HG03097 (cell line): ENCODE measurements around the gene PWP2.
"Not testable (repeated sequence)": the region's sequence is repeated elsewhere in the genome, so short reads cannot be mapped to it uniquely, and the experiment has no call there.

Experiments used
- ATAC-seq: cut with Tn5 transposase; IDR thresholded peaks from one replicate; pipeline ENCODE4 v1.9.1; 2021; ENCODE audit not compliant: unreplicated experiment, low FRiP score

Gene PWP2

DNA sequence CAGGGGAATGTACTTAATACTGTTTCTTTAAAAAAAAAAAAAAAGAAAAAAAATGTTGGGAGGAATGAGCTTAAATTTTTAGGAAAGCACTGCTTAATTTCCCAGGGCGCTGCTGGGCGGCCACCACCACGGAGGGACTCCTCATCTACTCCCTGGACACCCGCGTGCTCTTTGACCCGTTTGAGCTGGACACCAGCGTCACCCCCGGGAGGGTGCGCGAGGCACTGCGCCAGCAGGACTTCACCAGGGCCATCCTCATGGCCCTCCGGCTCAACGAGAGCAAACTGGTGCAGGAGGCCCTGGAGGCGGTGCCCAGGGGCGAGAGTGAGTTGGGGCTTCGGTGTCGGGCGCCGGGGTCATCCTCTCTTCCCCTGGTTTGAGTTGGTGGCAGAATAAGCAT is 20.6 kb downstream of the PWP2 start:
- not testable (repeated sequence) for ATAC-seq

DNA sequence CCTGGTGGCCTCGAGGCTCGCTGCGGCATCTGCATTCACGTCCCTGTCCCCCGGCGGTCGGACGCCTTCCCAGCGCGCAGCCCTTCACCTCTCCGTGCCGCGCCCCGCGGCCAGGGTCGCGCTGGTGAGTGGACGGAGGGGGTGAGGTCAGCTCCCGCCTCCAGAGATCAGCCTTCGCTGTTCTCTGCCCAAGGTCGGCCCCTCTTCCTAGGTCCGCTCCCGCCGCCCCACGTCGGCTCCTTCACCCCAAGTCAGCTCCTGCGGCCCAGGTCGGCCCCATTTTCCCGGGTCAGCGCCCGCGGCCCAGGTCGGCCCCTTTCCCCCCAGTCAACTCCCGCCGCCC is 26.5 kb downstream of the PWP2 start:
- ATAC-seq, result peak; percentile 9

DNA sequence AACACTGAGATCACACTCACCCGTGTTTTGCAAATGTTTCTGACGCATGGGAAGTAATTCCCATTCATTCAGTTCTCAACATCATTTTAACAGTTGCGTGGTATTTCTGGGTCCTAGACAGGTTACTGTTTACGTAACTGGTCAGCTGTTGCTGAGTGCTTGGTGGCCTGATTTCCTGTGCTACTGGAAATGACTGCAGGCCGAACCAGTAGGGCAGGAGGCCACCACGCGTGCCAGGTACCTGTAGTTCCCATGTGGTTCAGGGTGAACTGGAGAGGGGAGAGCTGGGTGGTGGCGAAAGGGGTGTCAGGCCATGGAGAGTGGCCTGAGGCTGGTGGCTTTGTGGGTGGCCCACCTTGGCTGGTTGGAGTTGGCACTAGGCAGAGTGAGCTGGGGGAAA is 27.5 kb downstream of the PWP2 start:
- not testable (repeated sequence) for ATAC-seq

DNA sequence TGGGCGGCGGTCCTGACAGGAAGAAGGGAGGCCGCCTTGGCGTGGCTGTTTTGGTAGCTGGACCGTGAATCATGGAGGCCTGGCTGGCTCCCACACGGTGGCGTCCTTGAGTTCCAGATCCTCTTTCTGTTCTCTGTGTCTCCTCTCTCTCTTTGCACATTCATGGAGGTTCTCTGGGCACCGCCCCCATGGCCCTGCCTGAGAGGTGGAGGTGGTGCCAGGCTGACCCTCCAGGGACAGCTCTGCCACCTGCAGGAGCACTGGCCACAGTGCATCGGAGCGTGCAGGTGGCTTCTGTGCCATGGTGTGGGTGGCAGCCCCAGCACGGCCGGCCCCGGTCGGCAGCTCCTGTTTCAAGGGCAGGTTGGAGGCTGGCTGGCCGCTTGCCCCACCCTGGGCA is 30.8 kb downstream of the PWP2 start:
- not testable (repeated sequence) for ATAC-seq

DNA sequence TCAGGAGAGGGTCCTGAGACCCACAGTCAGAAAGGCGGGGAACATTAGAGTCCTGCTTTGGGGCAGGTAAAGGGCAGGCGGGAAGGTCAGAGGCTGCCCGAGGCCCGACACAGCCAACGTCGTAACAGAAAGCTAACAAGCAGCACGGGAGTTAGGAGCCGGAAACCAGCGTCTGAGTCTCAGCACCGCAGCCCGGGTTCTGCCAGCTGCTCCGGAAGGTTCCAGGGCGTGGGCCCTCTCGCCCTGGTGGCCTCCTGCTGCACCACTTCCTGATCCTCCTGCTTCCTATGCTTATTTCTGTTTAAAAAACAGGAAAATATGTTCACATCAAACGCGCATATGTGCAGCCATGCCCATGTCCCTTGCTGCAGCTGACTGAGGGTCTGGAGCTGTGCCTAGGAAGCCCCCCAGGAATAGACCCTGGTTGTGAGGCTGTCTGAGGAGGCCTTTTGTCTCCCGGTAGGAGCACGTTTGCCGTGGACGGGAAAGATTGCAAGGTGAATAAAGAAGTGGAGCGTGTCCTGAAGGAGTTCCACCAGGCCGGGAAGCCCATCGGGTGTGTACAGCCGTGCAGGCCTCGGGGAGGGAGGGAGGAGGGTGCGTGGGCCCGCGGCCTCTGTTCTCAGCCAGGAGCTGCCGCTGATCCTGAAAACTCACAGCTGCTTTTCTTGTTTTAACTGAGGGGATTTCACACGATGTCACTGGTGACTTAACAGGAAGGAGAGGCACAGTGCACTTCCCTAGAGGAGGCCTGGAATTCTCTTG is 32.8 kb downstream of the PWP2 start:
- ATAC-seq, result not testable (repeated sequence)

DNA sequence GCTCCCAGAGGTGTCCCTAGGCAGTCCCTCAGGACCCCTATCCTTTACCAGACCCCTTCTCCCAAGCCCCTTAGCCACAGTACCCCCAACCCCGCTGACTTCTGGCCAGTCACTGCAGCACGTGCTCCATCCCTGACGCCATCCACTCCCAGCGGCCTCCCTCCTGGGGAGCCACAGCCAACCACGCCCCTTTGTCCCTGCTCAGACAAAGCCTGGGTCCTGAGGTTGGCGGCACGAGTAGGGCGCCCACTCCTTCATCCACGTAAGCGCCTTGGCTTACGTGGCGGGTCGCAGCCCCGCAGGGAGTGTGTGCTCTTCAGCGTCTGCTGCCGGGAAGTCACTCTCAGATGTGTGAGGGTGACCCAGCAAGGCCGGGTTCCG is 33.3 kb downstream of the PWP2 start:
- not testable (repeated sequence) for ATAC-seq

DNA sequence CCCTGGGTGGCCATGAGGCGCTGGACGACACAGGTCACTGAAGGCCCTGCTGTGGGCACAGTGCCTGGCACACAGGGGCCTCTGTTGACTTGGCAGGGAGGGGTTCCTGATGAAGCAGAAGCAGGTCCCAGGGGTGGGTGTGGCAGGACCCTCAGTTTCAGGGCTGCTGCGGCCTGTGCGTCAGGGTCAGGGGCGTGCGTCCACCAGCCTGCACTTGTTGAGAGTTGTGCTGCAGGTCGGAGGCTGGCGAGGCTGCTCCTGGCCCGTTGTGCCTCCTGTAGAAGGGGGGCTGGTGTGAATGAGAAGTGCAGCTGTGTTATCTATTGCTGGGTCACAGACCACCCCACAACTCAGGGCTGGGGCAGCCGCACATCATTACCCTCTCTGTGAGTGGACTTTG is 35.3 kb downstream of the PWP2 start:
- not testable (repeated sequence) for ATAC-seq

DNA sequence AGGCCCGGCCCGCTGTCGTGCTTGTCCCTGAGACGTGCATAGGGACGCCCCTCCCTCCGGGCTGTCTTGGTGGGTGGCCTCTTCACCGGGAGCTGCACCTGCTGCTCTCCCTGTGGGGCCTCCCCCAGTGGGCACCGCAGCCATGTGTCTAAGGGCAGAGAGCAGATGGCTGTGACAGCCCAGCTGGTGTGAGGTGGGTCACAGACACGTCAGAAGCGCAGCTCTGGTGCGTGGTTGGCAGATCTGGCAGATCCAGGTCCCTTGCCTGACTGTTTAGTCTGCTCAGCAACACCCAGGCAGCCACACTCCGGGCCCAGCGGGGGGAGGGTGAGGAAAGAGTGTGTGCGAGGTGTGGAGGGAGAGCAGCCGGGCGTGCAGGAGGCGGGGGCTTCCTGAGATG is 36.2 kb downstream of the PWP2 start:
- not testable (repeated sequence) for ATAC-seq

DNA sequence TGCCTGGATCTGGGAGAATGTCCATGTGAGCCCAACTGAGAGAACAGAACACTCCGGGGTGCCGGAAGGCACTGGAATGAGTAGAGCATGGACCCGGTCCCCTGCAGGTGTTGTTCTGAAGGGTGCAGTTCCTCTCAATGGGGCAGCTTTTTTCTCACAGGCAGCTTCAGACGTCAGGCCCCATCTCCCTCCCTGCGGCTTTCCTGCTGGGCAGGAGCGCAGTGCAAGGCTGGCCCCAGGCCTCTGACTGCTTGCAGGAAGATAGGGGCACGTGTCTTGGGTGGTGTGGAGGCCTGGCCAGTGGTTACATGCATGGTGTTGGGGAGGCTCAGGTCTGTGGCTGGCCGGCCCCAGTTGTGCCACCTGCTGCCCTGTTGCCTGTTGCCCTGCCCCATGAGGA is 36.8 kb downstream of the PWP2 start:
- ATAC-seq, result not testable (repeated sequence)

DNA sequence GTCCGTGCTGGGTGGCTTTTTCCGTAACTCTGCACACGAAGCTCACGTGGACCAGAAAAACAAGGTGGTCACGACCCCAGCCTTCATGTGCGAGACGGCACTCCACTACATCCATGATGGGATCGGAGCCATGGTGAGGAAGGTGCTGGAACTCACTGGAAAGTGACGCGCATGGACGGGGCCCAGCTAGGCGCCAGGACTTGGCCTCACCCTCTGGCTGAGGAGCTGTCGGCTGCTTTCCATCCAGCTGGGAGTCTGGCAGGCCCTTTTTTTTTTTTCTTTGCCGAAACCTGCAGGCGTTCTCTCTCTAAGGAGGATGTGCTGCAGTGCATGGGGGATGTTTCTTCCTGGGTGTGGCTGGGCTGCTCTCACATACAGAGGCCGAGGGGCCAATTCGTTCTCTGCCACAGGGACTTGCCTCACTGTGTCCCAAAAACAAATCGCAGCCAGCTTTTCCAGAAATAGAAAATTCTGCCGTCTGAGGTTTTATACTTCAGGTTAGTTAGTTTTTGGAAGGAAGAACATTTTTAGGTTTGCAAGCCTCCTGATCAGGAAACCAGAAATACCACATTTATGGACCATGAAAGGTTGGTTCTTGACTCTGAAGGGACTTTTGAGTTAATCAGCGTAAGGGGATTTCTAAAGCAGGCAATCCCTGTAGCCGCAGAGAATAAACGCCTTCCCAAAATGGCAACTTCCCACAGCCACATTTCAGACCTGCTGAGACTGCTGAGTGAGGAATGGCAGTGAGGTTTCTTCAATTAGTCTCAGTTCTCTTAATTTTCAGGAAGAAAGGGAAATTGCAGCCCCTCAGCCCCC is 37.8 kb downstream of the PWP2 start:
- not testable (repeated sequence) for ATAC-seq

DNA sequence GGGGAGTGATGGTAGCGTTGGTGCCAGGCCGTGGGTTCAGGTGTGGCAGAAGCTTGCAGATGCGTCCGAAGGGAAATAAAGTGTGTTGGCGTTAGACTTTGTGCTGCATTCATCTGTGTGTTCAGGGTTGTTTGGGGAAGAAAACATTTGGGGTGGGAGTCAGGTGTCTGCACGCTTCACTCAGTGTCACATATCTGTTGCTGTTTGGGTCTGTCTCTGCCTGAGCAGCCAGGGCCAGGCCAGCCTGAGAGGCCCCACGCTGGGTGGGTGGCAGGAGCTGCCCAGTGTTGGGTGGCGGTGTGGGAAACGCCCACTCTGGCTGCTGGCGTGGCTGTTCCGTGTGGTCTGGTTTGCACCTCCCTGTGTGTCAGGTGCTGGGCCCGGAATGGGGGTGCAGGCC is 38.4 kb downstream of the PWP2 start:
- not testable (repeated sequence) for ATAC-seq

DNA sequence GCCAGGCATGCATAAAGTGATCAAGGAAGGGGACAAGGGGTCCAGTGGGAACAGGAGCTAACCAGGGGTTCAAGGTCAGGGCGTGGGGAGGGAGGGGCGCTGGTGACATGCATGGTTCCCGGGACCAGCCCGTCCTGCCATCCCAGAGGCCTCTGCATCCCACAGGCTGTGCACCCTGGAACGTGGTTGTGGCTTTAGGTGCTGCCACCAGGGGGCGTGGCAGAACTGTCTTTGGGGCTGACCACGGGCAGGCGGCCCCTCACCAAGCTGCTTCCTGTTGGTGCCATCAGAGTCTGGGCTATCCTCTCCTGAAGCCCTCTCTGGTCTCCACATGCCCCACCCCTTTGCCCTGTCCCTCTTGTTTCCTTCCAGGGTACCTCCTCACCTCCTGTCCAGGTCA is 39.9 kb downstream of the PWP2 start:
- not testable (repeated sequence) for ATAC-seq

DNA sequence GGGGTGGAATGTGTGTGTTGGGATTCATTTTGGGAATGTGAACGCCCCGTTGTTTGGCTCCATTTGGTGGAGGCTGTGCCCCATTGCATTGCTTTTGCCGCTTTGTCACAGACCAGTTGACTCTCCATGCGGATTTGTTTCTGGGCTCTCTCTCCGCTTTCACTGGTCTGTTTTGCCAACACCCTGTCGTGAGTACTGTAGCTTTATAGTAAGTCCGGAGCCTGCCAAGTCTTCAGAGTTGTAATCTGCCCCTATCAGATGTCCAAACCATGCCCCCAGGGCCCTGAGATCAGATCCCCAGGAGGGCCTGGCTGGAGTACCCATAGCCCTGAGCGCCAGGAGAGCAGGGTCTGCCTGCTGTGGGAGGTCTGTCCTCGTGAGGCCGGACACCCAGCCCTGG is 43.1 kb downstream of the PWP2 start:
- not testable (repeated sequence) for ATAC-seq

DNA sequence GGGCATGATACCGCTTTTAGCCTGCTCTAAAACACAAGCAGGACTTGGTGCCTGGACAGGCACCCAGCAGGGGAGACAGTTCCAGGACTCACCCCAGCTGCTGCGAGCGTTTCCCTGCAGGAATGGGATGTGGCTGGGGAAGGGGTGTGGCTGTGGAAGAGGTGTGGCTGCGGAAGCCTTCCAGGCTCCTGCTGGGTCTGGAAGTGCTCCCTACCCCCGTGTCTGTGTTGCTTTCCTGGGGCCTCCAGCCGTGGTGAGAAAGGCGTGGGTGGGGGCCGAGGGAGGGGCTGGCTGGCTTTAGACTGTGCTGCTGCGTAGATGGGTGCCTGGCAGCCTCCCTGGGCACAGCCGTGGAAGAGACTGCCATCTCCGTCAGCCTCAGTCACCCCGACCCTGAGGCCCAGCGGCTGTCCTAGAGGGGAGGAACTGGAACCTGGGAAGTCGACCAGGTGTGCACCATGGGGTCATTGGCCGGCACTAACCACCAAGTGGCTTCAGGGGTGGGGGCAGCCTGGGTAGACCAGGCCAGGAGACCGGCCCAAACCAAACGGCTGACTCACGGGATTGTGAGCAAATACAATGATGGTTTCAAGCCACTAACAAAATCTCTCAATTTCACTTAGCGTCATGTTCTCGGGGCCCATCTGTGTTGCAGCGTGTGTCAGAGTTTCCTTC is 46.2 kb downstream of the PWP2 start:
- ATAC-seq, result not testable (repeated sequence)

DNA sequence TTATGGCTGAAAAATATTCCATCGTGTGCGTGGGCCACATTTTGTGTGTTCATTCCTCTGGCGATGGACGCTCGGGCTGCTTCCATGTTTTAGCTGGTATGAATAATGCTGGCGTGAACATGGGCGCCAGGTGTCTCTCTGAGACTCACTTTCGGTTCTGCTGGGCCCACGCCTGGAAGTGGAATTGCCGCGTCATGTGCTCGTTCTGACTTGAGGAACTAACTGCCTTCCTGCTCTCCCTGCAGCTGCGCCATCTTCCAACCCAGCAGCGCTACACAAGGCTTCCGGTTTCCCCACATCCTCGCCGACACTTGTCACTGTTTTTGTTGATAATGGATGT is 46.7 kb downstream of the PWP2 start:
- not testable (repeated sequence) for ATAC-seq

DNA sequence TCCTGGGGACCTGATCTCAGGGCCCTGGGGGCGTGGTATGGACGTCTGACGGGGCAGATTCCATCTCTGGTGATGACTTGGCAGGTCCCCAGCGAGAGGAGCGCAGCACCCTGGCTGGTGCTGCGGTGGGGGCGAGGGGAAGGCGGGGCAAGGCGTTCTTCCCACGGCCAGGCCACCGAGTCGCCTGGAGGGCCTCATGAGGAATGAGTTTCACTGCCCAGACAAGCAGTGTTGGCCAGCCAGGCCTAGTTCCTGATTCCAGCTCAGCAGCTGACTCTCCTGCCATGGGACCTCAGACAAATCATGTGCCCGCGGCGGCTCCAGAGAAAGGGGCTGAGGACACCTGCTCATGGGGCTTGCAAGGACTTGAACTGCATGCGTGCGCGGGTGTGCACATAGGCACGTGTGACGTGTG is 47.6 kb downstream of the PWP2 start:
- ATAC-seq, result peak; percentile 41

DNA sequence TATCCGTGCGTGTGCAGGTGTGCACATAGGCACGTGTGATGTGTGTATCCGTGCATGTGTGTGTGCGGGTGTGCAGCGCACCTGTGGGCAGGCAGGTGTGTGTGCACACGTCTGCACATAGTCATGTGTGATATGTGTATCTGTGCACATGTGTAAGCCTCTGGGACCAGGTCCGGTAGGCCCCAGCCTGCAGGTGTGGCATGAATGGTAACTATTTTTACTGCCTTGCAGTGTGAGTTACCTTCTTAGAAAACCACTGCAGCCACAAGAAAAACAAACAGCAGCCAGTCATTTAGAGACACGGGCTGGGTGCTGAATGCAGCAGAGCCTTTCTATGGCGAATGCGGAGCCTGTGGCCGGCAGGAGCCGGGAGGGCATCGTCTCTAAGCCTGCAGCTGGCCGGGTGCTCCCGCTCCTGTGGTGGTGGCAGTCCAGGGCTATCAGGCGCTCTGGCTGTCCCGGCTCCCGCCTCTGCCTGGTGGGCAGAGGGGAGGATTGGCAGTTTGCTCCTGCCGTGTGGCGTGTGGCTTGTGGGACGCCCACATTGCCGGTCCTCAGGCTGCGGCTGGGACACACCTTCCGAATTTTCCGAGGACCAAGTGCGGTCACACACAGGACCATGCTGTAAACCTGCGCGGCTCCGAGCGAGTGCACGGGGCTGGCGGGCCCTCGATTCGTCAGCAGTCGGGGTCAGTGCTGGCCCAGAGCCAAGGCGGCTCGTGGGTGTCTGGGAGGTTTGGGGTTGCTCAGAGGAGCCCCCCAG is 48.2 kb downstream of the PWP2 start:
- ATAC-seq, result peak; percentile 35

DNA sequence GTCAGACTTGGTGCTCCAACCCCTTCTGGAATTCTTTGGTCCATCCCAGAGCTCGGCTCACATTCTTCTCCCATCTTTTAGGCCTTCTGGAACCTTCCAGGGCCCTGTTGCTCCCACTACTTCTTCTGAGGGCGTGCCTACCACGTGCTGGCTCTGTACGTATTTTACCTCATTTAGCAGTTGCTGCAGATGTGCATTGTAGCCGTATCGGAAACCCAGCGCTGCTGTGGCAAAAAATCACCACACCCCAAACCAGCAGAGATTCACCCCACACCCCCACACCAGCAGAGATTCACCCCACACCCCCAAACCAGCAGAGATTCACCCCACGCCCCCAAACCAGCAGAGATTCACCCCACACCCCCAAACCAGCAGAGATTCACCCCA is 48.8 kb downstream of the PWP2 start:
- ATAC-seq, result not testable (repeated sequence)

DNA sequence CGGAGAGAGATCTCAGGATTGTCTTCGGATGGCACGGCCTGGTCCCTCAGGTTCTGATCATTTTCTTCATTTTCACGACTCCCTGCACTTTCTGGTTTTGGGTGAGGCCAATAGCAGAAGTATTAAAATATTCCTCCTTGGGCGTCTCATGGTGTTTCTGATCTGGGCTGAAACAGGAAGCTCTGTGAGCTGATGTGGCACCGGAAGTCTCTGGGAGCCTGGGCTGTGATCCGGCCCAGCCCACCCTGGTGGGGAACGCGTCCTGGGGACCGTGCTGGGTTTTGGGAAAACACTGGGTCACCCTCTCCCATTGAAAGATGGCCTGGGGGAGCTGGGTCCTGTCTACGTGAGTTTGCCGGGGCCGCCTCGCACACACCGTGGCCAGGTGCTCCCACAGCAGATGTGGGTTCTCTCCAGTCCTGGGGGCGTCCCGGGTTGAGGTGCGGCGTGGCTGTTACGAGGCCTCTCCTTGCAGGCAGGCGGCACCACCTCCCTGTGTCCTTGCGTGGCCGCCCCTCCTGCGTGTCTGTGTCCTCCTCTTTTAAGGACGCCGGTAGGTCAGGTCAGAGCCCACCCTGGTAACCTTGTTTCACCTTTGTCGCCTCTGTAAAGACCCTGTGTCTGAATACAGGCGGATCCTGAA is 50.4 kb downstream of the PWP2 start:
- ATAC-seq, result not testable (repeated sequence)

DNA sequence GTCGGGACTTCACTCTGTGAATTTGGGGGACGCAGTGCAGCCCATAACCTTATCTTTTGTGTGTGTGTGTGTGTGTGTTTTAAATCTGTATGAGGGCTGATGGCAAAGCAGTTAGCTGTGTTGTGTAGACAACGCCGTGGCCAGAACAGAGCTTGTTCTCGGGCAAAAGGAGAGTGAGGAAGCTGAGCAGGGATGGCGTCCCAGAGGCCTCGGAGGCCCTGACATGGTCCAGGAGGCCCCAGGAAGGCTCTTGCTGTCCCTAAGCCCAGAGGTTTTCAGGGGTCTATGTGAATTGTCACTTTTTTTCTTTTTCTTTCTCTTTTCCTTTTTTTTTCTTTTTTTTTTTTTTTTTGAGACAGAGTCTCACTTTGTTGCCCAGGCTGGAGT is 50.9 kb downstream of the PWP2 start:
- ATAC-seq, result not testable (repeated sequence)
